Measurements from ENCODE around the gene MRPS7.

DNA sequence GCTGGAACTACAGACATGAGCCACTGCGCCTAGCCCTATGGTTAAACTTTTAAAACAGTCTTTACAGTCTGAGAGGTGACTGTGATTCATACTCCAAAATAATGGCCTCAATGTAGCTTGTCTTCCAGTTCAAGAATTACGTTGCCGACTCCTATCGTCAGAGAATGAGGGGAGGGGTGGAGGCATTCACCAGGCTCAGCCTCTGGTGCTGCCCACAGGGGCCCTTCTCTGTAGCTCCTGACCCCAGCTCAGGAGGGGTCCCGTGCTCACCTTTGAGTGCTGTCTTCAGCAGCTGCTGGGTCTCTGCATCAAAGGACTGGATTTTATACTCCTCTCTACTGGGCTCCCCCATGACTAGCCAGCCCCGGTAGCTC is 8.2 kb downstream of the MRPS7 start:
- no peak for TF ChIP-seq CTCF (IDR thresholded peaks at IDR 0.05; ENCODE audit: low read depth, low read length)
- no peak for TF ChIP-seq EZH2phosphoT487 (IDR thresholded peaks at IDR 0.05; ENCODE audit: low read depth)

Measured in OCI-LY3 (cell line).